Left ventricle myocardium inferior (tissue), 1 donor: ENCODE measurements around the gene NPHS1. TPM values are rescaled to one million over a fixed set of nuclear protein-coding genes. Genes with fewer than 3 reads are reported as not detected.

Experiments
- DNase-seq: peaks from one replicate; pipeline ENCODE4 v3.0.0-alpha.2; 2020
- H3K27ac ChIP-seq: fragments of 200-600 bp; replicated peaks from 2 replicates; pipeline ENCODE4 v1.8.0; 2021
- H3K27me3 ChIP-seq: fragments of 200-600 bp; 2 replicates; pipeline ENCODE4 v1.8.0; 2021; ENCODE audit warnings: low read depth
- H3K36me3 ChIP-seq: fragments of 200-600 bp; 2 replicates; pipeline ENCODE4 v1.8.0; 2021
- H3K4me1 ChIP-seq: fragments of 200-600 bp; 2 replicates; pipeline ENCODE4 v1.8.0; 2021
- H3K4me3 ChIP-seq: fragments of 200-600 bp; 2 replicates; pipeline ENCODE4 v1.8.0; 2021; ENCODE audit warnings: mild to moderate bottlenecking, moderate library complexity
- H3K9me3 ChIP-seq: fragments of 200-600 bp; replicated peaks from 2 replicates; pipeline ENCODE4 v1.8.0; 2021
- CTCF ChIP-seq: fragments of 200-600 bp; IDR thresholded peaks from 2 replicates; pipeline ENCODE4 v1.8.0; 2021; ENCODE audit warnings: antibody characterized with exemption, mild to moderate bottlenecking, borderline replicate concordance
- intact Hi-C: fragments of 100-400 bp; cut with micrococcal nuclease; formaldehyde crosslinking; loops from one replicate; pipeline ENCODE4 v1.11.0; 2022
- total RNA-seq: library from RNA; stranded (reverse); fragmentation: NEBNext Ultra II Directional; extraction: Animal tissue kit (Norgen Biotek cat#: 25700); gene quantifications from one replicate; pipeline ENCODE4 v1.2.1, GENCODE V29; 2021
- donor health status: DM: no; HTN: yes; CAD: no; lungs with severe emphysema.

NPHS1 gene
- total RNA-seq, 1 donor from 2014 or later, result not detected

GRCh38 chr19:35789978-35790944, 62.0 kb downstream of the NPHS1 start:
- H3K36me3 ChIP-seq, result no peaks in the 10 kb centered on the region
- H3K9me3 ChIP-seq, result no peaks in the 10 kb centered on the region
- H3K27me3 ChIP-seq, result peaks cover 29% of the 10 kb centered on the region
- H3K4me3 ChIP-seq, result no peak overlapping the region
- intact Hi-C loops, result no loop called here
- DNase-seq, result no peak
- H3K4me1 ChIP-seq, result no peaks in the 10 kb centered on the region
- no peak for TF ChIP-seq CTCF
- H3K27ac ChIP-seq, result no peak overlapping the region

GRCh38 chr19:35789195-35789977, 62.9 kb downstream of the NPHS1 start:
- intact Hi-C loops, result no loop called here
- no peaks in the 10 kb centered on the region for H3K9me3 ChIP-seq
- H3K27me3 ChIP-seq, result peaks cover 21% of the 10 kb centered on the region
- H3K4me1 ChIP-seq, result no peaks in the 10 kb centered on the region
- no peak for TF ChIP-seq CTCF
- H3K4me3 ChIP-seq, result no peak overlapping the region
- H3K27ac ChIP-seq, result no peak overlapping the region
- no peaks in the 10 kb centered on the region for H3K36me3 ChIP-seq
- no peak for DNase-seq

- H3K9me3 ChIP-seq, result no peaks in the 10 kb centered on the region
- no peak for DNase-seq
- intact Hi-C loops, result no loop called here
- no peak overlapping the region for H3K27ac ChIP-seq
- no peak for TF ChIP-seq CTCF
- no peak overlapping the region for H3K4me3 ChIP-seq
- no peaks in the 10 kb centered on the region for H3K4me1 ChIP-seq
- H3K27me3 ChIP-seq, result peaks cover 16% of the 10 kb centered on the region
- H3K36me3 ChIP-seq, result no peaks in the 10 kb centered on the region
These were observed 63.9 kb downstream of the NPHS1 start for GRCh38 chr19:35788205-35788960.

- H3K4me1 ChIP-seq, result no peaks in the 10 kb centered on the region
- DNase-seq, result no peak
- no peak overlapping the region for H3K27ac ChIP-seq
- TF ChIP-seq CTCF, result no peak
- intact Hi-C loops, result no loop called here
- no peaks in the 10 kb centered on the region for H3K9me3 ChIP-seq
- peaks cover 6% of the 10 kb centered on the region for H3K27me3 ChIP-seq
- no peak overlapping the region for H3K4me3 ChIP-seq
- H3K36me3 ChIP-seq, result no peaks in the 10 kb centered on the region
These were observed 65.0 kb downstream of the NPHS1 start for GRCh38 chr19:35787227-35787799.
